Stimulated activated naive CD4-positive, alpha-beta T cell treated with Interleukin-2 at 50 U/mL for 16 hours (primary cell): ENCODE data around the gene EP400.
"Not testable (repeated sequence)": the region's sequence is repeated elsewhere in the genome, so short reads cannot be mapped to it uniquely, and the experiment has no call there.

Experiments used
- DNase-seq: peaks from one replicate; lab custom pipeline; 2025; lab: John Stamatoyannopoulos, UW

Gene EP400

DNA sequence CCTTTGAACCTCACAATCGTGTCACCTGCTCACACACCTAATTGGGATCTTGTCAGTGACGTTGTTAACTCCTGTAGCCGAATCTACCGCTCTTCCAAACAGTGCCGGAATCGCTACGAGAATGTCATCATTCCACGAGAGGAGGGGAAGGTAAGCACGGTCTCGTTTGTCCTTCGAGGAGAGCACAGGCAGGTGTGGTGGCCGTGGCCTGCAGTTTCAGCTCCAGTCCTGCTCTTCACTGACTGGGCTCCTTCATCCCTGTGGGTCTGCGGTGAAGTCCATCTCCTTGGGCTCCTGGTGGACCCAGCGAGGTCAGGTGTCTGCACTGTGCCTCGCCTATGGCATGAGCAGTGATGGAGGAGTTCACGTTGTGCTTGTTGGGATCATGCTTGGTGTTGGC lies 96.0 kb downstream of the EP400 start:
- no peak for DNase-seq

DNA sequence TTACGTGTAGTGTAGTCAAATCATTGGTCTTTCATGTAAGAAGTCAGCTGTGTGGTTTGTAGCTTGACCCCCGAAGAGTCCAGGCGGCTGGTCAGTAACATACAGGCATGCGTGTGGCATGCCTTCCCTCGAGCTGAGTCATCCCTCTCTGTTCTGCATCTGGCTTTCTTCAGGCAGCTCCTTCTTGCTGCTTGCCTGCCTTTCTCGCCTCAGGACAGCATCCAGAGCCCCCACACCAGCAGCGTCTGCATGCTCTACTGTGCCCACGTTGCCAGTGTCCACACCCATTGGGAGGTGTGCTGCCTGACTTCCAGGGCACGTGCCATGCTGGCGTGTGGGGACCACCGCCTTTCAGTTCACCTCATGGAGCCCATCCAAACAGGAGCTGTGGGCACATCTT lies 96.8 kb downstream of the EP400 start:
- DNase-seq = no peak

DNA sequence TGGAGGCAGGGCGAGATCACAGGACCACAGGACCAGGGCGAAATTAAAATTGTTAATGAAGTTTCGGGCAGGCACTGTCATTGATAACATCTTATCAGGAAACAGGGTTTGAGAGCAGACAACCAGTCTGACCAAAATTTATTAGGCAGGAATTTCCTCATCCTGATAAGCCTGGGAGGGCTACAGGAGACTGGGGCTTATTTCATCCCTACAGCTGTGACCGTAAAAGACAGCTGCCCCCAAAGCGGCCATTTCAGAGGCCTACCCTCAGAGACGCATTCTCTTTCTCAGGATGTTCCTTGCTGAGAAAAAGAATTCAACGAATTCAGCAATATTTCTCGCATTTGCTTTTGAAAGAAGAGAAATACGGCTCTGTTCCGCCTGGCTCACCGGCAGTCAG lies 97.9 kb downstream of the EP400 start:
- not testable (repeated sequence) for DNase-seq

DNA sequence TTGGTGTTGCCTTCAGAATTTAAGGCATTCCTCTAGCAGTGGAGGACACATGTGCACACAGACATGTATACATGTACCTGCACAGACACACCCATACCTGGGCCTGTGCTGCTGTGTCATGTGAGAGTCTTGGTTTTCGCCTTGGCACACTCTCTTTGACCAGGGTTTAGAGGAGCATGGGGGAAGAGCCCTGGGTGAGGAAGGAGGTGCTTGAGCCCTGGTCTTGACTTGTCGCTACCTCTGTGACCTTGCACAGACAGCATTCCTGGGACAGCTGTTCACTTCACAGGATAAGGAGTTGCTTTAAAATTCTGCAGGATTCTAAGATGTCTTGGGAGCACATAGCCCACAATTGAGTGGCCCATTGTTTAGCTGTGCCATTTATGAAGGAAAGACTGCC lies 99.7 kb downstream of the EP400 start:
- DNase-seq = no peak

DNA sequence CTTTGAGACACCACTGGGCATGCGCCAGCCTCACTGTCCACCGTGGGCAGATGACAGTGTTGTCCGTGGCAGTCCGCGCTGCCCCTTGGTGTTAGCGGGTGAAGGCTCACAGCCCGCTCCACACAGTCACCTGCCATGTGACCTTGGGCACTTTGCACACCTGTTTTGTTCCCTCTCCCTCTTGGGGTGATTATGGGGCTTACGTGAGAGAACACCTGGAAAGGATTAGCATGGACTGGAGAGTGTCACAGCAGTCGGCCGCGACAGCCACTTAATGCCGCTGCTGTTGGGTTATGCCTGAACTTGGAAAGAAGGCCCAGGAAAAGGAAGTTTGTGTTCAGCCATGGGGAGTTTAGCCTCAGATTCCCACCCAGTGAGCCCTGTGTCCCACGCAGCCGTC lies 100.1 kb downstream of the EP400 start:
- DNase-seq = no peak

DNA sequence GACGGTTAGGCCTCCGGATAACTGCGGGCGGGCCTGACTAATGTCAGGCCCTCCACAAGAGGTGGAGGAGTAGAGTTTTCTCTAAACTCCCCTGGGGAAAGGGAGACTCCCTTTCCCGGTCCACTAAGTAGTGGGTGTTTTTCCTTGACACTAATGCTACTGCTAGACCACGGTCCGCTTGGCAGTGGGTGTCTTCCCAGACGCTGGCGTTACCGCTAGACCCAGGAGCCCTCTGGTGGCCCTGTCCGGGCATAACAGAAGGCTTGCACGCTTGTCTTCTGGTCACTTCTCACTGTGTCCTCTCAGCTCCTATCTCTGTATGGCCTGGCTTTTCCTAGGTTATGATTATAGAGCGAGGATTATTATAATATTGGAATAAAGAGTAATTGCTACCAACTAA lies 102.0 kb downstream of the EP400 start:
- not testable (repeated sequence) for DNase-seq

DNA sequence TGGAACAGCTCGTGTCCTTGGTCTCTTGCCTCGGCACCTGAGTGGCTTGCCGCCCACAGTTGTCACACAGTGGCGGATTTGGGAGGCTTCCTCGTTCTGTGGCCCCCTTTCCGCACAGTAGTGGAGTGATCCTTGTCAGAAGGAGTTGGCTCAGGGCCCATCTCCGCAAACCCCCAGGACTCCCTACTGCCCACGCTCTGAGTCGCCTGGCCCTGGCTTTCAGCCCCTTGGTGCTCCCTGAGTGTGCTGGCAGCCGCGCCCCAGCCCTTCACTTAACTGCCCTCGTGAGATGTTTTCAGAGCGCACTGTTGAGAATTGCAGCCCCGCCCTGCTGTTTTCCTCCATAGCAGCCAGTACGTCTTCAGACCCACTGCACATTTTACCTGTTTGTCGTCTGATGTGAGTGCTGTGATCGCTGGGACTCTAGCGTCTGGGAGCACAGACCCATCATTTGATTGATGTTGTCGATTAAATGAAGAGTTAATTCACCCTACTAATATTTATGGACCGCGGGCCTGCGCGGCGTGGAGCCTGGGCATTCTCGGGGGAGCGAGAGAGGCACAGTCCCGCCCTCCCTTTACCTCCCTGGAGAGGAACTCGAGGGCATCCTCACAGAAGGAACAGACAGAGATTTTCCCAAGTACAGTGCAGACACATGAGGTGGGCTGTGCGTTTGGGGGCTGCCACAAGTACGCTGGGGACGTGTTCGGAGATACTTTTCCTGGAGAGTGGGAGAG lies 102.6 kb downstream of the EP400 start:
- no peak for DNase-seq

DNA sequence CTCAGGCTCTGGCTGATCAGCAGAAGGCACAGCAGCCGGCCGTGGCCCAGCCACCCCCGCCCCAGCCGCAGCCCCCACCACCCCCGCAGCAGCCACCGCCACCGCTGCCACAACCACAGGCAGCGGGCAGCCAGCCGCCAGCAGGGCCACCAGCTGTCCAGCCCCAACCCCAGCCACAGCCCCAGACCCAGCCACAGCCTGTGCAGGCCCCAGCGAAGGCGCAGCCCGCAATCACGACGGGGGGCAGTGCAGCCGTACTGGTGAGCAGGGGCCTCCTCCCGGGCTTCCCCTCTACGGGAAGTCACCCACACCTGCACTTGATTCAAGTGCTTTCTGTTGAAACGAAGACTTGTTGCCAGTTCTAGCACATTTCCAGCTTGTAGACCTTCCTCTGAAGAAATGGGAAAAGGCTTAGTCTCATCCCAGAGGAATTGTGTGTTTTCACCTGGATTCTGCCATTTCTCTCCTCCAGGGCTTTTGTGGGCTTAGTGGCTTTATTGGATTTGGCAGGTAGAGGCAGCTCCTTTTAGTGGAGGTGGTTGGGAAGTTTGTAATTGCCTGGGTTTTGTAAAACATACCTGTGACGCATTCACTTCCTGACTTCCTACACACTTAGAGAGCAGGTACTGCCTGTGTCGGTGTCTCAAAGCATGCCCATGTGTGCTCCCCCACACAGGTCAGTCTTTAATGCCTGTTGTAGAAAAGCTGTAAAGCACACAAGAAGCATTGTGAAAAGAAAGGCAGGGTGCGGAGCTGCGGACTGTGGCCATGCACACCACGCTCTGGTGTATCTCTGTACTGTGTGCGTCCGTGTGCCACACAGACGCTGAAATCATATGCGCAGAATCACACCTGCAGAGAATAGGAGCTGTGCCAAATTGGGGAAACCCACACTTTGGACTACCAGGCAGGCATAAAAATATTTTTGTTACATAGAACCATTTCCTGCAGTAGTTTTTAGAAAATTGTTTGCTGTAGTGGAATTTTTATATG lies 103.9 kb downstream of the EP400 start:
- no peak for DNase-seq

DNA sequence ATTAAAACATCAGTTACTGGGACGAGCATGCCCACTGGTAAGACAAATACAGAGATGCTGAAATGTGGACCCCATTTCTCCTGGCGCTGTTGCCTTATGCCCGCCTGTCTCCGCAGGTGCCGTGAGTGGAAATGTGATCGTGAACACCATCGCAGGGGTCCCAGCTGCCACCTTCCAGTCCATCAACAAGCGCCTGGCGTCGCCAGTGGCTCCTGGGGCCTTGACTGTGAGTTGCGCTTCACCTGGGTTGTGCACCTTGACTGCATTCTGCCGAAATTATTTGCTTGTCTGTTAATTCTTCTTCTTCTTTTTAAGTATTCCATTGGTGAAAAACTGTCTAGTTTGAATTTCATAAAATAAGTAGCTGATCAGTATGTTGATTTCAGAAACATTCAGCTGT lies 105.2 kb downstream of the EP400 start:
- no peak for DNase-seq

DNA sequence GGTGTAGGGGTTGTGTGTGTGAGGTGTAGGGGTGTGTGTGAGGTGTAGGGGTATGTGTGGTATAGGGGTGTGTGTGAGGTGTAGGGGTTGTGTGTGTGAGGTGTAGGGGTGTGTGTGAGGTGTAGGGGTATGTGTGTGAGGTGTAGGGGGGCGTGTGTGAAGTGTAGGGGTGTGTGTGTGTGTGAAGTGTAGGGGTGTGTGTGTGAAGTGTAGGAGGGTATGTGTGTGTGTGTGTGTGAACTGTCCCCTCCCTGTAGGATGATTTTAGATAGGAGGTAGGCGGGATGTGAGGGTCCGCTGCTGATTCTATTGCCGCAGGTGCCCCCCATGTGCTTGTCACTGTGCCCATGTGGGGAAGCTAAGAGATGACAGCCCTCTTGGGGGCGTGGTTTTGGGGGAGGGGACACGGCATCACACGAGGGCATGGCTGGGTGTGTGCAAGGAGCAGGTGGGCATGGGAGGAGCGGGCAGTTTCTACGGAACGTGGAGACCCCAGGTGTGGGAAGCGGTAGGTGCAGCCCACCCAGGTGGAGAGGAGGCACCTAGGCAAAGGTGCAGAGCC lies 105.9 kb downstream of the EP400 start:
- DNase-seq = no peak

DNA sequence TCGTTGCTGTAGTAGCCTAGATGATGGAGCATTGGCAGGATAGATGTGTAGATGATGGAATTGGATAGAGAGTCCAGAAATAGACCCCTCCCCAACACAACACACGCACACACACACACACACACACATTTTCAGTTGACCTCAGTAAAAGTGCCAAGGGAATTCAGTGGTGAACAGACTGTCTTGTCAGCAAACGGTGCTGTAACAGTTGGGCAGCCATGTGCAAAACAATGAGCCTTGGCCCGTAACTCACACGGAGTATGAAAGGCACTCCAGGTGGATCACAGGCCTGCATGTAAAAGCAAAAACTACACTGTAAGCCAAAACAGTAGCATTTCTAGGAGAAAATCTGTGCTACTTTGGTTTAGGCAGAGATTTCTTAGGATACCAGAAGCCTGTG lies 106.6 kb downstream of the EP400 start:
- no peak for DNase-seq

DNA sequence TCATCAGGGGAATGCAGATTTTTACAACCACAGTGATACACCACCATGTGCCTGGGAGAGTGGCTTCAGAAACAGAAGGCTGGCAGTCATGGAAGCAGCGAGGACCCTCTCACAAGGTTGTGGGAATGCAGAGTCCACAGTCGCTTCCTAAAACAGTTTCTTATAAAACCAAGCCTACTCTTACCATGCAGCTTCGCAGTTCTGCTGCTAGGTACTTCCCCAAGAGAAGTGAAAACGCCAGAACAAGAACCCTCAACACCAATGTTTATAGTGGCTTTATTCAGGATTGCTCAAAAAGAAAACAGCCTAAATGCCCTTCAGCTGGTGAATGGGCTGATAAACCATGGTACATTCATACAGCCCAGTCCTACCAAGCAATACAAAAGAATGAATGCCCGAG lies 107.2 kb downstream of the EP400 start:
- DNase-seq = no peak

DNA sequence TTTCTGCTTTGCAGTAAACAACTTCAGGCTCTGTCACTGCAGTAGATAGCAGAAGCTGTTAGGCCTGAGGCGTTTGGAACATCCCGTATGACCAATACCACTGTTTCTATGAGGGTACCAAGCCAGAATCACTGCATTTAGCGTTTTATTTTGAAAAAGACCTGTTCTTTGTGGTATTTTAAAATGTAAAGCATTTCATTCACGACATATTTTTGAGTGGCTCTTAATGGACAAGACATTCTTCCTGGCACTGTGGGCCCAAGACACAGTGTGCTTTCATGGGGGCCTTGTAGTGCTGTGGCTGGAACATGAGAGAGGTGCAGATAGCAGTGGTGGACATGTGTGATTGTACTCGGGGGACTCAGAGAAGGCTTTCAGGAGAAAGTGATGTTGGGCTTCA lies 107.9 kb downstream of the EP400 start:
- no peak for DNase-seq

DNA sequence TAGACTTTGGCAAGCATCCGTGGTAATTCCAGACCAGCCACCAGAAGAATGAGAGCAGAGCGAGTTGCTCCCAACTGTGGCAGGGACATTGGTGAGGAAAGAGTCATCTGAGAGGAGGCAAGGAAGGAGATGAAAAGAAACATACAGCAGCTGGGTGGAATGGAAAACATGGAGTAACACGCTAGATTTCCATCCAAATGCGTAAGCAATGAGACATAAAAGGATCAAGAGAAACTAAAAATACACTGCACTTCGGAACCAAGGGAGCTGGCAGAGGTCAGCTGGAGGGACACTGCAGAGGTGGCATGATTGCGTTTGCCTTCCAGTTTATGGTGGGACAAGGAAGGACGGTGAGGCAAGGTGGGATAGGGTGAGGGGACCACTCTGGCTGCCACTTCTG lies 111.5 kb downstream of the EP400 start:
- DNase-seq = no peak

DNA sequence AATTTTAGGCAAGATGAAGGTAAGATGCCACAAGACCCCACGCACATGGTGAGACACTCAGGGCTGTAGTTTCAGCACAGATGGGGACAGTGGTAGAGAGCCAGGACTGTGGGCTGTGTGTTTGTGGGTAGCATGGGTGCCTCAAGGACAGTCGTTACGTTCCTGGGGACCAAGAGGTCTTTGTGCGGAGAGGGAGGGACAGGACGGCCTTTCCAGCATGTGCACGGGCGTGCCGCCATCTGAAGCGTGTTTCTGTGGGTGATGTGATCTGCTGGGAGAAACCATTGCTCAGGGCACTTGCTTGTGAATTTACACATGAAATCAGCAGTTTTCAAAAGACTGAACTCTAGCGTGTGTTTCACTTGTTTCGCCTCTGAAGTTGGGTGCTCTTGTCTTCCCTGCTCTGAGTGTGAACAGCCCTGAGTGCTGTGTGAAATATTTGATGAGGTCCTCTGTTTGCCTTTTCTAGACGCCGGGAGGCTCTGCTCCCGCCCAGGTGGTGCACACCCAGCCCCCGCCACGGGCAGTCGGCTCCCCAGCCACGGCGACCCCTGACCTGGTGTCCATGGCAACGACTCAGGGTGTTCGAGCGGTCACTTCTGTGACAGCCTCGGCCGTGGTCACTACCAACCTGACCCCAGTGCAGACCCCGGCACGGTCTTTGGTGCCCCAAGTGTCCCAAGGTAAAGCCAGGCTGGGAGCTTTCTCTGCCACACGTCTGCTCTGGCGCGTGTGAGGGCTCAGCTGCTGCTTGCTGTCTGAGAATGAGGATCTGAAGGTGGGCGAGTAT lies 112.1 kb downstream of the EP400 start:
- no peak for DNase-seq

DNA sequence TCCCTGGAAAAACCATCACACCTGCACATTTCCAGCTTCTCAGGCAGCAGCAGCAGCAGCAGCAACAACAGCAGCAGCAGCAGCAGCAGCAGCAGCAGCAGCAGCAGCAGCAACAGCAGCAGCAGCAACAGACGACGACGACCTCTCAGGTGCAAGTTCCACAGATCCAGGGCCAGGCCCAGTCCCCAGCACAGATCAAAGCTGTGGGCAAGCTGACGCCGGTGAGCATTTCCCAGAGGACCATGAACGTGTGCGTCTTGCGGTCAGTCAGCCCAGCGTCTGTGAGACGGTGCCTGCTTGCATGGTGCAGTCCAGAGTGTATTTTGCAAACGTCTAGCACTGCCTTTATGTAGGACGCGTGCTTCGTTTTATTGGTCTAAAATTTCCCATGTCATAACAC lies 112.7 kb downstream of the EP400 start:
- DNase-seq = no peak

DNA sequence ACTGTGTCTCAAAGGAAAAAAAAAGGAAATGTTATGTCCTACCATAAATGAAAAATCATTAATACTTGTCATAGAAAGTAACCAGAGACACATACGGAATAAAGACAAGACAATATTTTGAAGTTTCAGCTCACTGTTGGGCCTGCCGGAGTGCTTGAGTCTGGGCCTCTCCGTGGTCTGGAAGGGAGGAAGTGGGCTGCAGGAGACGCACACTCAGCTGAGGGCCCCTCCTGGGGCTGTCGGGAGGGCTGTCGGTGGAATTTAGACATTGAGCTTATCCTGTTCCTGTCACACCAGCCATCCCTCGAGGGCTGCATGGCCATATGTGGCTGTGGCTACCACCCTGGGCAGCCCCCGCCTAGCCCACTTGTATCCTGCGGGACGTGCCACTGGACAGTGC lies 113.7 kb downstream of the EP400 start:
- DNase-seq = no peak

DNA sequence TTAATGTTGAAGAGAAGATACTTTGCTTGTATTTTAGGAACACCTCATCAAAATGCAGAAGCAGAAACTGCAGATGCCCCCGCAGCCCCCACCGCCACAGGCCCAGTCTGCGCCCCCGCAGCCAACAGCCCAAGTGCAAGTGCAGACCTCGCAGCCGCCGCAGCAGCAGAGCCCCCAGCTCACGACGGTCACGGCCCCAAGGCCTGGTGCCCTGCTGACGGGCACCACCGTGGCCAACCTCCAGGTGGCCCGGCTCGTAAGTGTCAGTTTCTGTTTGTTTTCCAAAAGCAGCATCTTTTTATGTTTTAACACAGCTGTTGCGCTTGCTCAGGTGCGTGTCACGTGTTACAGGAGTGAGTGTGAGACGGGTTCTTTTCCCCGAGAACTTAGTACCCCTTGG lies 114.9 kb downstream of the EP400 start:
- DNase-seq = no peak

DNA sequence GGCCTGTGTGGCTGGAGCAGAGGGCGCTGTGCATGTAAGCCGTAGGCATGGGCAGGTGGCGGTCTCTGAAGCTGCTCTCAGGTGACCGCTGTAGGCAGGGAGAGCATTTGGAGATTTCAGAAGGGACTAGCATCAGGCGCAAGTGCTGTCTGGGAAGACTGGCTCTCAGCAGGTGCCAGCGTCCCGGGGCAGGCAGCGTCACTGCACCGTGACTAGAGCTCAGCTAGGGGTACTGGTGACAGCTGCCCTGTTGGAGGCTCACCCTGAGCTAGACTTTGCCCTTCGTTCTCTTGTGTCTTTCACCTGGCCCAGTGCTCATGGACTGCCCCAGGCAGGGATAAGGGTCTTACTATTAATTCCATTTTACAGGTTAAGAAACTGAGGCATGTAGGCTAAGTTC lies 115.5 kb downstream of the EP400 start:
- no peak for DNase-seq

DNA sequence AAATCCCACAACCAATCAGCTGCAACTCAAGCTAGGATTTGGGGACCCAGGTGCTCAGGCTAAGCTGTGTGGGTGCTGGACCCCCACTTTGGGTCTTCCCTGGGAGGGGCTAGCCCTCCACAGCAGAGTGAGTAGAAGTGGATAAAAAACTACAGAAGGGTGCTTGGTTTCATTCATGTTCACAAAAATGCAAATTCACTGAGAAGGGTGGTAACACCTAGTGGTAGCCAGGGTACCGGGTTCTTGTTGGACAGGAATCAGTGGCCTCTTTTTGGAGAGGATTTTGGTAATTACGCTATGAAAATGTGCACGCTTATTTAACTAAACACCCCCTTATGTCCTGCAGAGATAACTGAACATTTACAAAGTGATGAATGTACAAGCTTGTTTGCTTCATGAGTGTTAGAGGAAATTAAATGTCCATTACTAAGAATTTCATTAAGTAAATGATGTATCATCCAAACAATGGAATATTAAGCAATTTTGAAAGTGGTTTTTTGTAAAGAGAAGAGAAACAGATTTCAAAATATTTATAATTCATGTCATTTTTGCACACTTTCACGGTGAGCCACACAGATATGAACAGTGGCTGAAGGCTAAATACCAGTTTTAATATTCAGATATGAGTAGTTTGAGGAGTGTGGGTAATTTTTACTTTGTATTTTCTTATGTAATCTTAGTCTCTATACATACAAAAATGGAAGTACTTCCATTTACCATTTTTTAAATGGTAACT lies 116.0 kb downstream of the EP400 start:
- DNase-seq = no peak

DNA sequence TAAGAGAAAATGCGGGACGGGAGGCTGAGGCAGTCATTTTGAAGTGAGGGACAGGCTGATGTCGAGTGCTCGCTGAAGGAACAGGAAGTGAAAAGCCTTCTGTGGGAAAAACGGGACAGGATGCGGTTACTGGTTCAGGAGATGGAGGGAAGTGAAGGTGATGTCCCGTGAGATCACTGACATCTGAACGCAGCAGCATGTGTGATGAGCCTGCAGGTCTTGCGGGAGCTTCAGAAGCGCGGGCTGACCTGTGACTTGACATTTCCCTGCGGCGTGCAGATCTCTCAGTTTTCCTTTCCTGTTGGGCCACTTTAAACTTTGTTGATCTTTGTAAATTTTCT lies 116.6 kb downstream of the EP400 start:
- no peak for DNase-seq

DNA sequence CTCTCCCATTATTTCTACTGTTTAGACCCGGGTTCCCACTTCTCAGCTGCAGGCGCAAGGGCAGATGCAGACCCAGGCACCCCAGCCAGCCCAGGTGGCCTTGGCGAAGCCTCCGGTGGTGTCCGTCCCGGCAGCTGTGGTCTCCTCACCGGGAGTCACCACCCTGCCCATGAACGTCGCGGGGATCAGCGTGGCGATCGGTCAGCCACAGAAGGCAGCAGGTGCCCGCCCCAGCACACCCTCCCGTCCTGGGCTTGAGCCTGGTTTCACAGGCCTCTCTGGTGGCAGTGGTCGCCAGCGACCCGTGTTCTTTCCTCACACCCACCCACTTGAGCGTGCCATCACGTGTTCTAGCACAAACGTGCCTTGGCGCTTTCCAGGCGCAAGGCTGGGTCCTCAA lies 117.0 kb downstream of the EP400 start:
- DNase-seq = no peak
